GM21390 (cell line): Measurements from ENCODE around the gene LRP11.

Experiments used
- ATAC-seq: cut with Tn5 transposase; IDR thresholded peaks from one replicate; pipeline ENCODE4 v1.9.1; 2021; ENCODE audit not compliant: unreplicated experiment

The LRP11 gene

DNA sequence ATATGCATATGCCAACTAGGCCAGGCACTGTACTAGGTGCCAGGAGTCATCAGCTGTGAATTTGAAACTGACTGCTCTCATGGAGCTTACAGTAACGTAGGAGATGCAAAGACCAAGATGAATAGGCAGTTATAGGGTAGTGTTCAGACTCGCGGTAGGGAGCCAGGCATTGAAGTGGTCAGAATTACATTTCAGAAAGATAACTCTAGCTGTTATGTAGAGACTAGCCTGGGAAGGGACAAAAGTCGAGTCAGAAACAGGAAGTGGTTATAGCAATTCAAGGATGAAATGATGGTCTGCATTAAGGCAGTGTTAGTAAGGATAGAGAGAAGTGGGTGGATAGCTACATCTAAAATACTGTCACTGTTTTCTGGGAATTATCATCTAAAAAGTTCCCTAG, 58.0 kb downstream of the LRP11 start:
- no peak for ATAC-seq

DNA sequence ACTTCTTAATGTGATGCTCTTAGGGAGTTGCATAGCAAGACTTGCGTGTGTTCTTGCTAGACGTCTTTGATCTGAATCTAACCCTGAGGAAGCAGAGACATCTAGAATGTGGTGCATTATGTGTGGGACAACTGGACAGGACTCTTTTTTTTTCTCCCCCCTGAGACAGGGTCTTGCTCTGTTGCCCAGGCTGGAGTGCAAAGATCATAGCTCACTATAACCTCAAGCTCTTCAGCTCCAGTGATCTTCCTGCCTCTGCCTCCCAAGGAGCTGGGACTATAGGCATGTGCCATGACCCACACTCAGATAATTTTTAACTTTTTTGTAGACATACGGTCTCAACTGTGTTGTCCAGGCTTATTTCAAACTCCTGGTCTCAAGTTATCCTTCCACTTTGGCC, 80.6 kb downstream of the LRP11 start:
- no peak for ATAC-seq

DNA sequence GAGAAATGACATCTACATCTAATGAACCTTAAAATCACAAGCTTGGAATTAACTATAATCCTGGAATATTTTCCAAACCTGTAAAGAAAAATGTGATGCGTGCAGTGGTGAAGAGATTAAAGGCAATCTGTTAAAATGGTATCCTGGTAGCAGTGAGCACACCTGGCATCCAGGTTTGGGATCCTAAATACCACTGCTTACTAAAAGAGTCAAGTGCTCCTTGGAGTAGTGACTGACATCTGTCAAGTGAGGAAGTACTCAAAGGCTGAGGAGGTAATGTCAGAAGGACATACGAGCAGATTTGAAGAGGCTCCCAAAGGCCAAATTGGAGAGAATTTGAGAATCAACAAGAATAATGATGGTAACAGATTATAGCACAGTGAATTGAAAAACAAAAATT, 81.8 kb downstream of the LRP11 start:
- ATAC-seq = no peak

DNA sequence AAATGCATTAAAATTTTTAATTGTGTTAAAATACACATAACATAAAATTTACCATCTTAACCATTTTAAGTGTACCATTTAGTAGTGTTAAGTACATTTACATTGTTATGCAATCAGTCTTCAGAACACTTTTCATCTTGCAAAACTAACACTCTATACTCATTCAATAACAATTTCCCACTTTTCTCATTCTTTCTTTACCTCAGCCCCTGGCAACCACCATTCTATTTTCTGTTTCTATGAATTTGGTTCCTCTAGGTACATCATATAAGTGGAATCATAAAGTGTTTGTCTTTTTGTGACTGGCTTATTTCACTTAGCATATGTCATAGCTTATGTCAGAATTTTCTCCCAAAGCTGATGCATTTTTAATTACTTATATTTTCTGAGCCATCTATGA, 82.4 kb downstream of the LRP11 start:
- ATAC-seq = no peak

DNA sequence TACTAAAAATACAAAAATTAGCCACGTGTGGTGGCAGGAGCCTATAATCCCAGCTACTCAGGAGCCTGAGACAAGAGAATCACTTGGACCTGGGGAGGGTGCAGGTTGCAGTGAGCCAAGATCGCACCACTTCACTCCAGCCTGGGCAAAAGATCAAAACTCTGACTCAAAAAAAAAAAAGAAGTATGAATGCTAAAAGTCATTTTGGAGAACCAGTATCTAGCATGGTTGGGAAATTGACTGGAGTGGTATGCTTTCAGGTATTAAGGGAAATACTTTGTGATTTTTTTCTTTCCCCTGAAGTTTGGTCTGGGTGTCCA, 84.6 kb downstream of the LRP11 start:
- no peak for ATAC-seq

DNA sequence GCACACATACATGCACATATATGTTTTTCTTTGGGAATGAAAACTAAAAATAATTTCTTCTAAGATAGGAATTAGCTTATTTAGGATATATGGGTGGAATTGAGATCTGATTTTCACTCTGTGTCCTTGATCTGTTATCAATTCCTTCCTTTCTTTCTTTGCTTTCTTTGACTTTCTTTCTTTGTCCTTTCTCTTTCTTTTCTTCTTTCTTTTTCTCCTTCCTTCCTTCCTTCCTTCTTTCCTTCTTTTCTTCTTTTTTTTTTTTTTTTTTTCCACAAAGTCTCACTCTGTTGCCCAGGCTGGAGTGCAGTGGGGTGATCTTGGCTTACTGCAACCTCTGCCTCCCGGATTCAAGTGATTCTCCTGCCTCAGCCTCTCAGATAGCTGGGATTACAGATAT, 86.5 kb downstream of the LRP11 start:
- no peak for ATAC-seq

DNA sequence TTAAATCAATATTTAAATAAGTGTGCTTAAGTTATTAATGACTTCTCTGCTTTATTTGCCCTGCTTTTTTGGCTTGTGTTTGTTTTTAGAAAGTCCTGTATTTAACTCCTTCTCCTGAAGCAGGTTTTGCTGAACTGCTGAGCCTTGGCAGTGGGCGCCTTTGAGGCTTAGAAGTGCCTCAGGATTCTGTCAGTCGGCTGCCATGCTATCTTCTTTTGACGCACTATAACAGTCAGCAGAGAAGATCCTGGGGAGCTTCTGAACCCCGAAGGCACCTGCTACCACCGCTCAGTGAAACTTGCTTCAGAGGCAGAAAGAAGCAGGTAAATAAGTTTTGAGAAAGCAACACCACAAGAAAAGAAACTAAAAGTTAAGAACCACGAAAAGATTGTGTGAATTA, 92.2 kb downstream of the LRP11 start:
- ATAC-seq = no peak

DNA sequence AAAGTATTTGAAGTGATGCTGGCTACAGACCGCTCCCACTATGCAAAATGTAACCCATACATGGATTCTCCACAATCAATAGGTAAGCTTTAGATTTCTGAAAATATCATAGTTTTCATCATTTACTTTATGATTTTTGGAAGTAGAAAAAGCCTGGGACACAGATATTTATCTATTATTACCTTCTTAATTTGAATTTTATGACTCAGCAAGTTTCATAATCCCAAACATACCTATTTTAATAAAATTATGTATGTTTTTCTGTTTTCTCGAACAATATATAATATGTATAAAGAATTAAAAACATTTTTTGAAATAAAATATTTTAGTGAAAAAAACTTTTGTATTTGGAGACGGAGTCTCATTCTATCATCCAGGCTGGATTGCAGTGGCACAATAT, 93.0 kb downstream of the LRP11 start:
- no peak for ATAC-seq

DNA sequence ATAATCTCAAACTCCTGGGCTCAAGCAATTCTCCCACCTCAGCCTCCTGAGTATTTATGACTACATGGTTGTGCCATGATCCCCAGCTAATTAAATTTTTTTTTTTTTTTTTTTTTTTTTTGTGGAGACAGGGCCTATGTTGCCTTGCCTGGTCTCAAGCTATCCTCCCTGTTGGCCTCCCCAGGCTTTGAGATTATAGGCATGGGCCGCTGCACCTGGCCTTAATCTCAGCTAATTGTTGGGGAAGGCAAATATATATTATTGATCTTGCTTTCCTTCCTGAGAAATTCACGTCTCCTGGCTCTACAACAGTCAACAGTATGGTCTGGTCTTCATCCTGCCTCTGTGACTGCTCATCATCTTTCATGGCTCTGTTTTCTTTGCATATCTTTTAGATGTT, 94.5 kb downstream of the LRP11 start:
- ATAC-seq = no peak
